HG03378 (cell line): ENCODE measurements around the gene DYNLT5.
A peak's percentile ranks its signal among the peaks of the same experiment; 100 is the strongest.
"Not testable (repeated sequence)": the region's sequence is repeated elsewhere in the genome, so short reads cannot be mapped to it uniquely, and the experiment has no call there.

Source experiments
- ATAC-seq: cut with Tn5 transposase; IDR thresholded peaks from one replicate; pipeline ENCODE4 v1.9.1; 2021; ENCODE audit warnings: mild to moderate bottlenecking, moderate library complexity; ENCODE audit not compliant: unreplicated experiment

Gene DYNLT5

GRCh38 chr1:66787641-66788040 is 35.4 kb downstream of the DYNLT5 start:
- peak; percentile 55 for ATAC-seq

GRCh38 chr1:66788231-66788939 is 36.1 kb downstream of the DYNLT5 start:
- peak; percentile 93 for ATAC-seq

- no peak for ATAC-seq
Observed at GRCh38 chr1:66791621-66792610, 39.7 kb downstream of the DYNLT5 start.

DNA sequence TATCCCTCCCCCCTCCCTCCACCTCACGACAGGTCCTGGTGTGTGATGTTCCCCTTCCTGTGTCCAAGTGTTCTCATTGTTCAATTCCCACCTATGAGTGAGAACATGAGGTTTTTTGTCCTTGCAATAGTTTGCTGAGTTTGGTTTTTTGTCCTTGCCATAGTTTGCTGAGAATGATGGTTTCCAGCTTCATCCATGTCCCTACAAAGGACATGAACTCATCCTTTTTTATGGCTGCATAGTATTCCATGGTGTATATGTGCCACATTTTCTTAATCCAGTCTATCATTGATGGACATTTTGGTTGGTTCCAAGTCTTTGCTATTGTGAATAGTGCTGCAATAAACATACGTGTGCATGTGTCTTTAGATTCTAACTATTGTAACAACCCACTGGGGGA is 43.6 kb downstream of the DYNLT5 start:
- not testable (repeated sequence) for ATAC-seq

GRCh38 chr1:66809245-66809644 is 57.0 kb downstream of the DYNLT5 start:
- no peak for ATAC-seq

GRCh38 chr1:66809736-66810326 is 57.6 kb downstream of the DYNLT5 start:
- no peak for ATAC-seq

DNA sequence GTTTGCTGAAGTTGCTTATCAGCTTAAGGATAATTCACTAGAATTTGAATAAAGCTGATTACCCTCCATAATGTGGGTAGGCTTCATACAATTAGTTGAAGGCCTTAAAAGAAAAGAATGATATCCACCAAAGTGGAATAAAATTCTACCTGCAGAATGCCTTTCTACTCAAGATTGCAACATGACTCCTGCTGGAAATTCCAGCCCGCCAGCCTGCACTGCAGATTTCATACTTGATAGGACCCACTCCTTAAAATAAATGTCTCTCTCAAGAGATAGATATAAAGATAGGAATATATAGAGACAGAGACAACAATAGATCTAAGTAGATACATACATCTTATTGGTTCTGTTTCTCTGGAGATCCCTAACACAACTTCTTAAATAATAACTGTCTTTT is 72.5 kb downstream of the DYNLT5 start:
- ATAC-seq = no peak
